DMS153 treated with DMSO at 0.1 percent for 48 hours (cell line): ENCODE results near the gene MAP3K19.

Experiments
- DNase-seq: peaks from one replicate; lab custom pipeline; 2025; ENCODE audit not compliant: unreplicated experiment; lab: John Stamatoyannopoulos, UW

MAP3K19 gene

GRCh38 chr2:134934641-134935040 is 112.6 kb downstream of the MAP3K19 start:
- DNase-seq, result no peak

- no peak for DNase-seq
These were observed 113.1 kb downstream of the MAP3K19 start for GRCh38 chr2:134934150-134934549.

- DNase-seq, result no peak
These were observed 113.5 kb downstream of the MAP3K19 start for GRCh38 chr2:134933732-134934131.

- no peak for DNase-seq
These were observed 114.3 kb downstream of the MAP3K19 start for GRCh38 chr2:134932864-134933526.

- no peak for DNase-seq
These were observed 120.1 kb downstream of the MAP3K19 start for GRCh38 chr2:134927195-134927594.

- no peak for DNase-seq
These were observed 120.9 kb downstream of the MAP3K19 start for GRCh38 chr2:134926231-134926931.

- DNase-seq, result no peak
These were observed 122.3 kb downstream of the MAP3K19 start for GRCh38 chr2:134924912-134925311.

- DNase-seq, result no peak
These were observed 127.7 kb downstream of the MAP3K19 start for GRCh38 chr2:134919341-134920210.

GRCh38 chr2:134918526-134919340 is 128.5 kb downstream of the MAP3K19 start, which contains the start of gene CCNT2:
Gene CCNT2 (plus strand): TSS chr2:134918822. CDS start chr2:134918855, 33 bp downstream.
- peak; percentile 95 for DNase-seq

- peak; percentile 94 for DNase-seq
These were observed 129.2 kb downstream of the MAP3K19 start for GRCh38 chr2:134917888-134918525.

- DNase-seq, result no peak
These were observed 129.8 kb downstream of the MAP3K19 start for GRCh38 chr2:134917360-134917865.
